ENCODE results near the gene CMTM6. TPM values are rescaled to one million over a fixed set of nuclear protein-coding genes. Genes with fewer than 3 reads are reported as not detected.
"Not testable (repeated sequence)": the region's sequence is repeated elsewhere in the genome, so short reads cannot be mapped to it uniquely, and the experiment has no call there.

CMTM6 gene
- total RNA-seq = 15.4 TPM
- long read RNA-seq, transcript CMTM6-201 (4 exons, 3,863 nt) = major isoform, 33 of 37 reads
- long read RNA-seq, partial matches to known transcripts = 0 of 37 reads
- long read RNA-seq, other reads (novel, unspliced or antisense) = 4 of 37 reads

GRCh38 chr3:32502118-32502945 lies at the start of gene CMTM6:
Gene CMTM6 (minus strand): TSS chr3:32502852. CDS start chr3:32502745, 107 bp downstream.
- intact Hi-C loops (cut with DNase I) = loop anchor here (2.0 kb wide), 1 partner anchor 68 kb away; the partner anchor contains the start of gene DYNC1LI1
- DNase-seq (ENCODE audit: low spot score) = peak; percentile 93

- intact Hi-C loops (cut with DNase I) = no loop called here
- DNase-seq (ENCODE audit: low spot score) = no peak
These were observed 49.4 kb upstream of the CMTM6 start for GRCh38 chr3:32552013-32552412.

- no peak for DNase-seq (ENCODE audit: low spot score)
- intact Hi-C loops (cut with DNase I) = no loop called here
These were observed 48.8 kb upstream of the CMTM6 start for GRCh38 chr3:32551496-32551895.

- intact Hi-C loops (cut with DNase I) = no loop called here
- DNase-seq (ENCODE audit: low spot score) = no peak
These were observed 48.4 kb upstream of the CMTM6 start for GRCh38 chr3:32551087-32551486.

- DNase-seq (ENCODE audit: low spot score) = no peak
- intact Hi-C loops (cut with DNase I) = no loop called here
These were observed 42.7 kb upstream of the CMTM6 start for GRCh38 chr3:32545305-32545704.

- intact Hi-C loops (cut with DNase I) = no loop called here
- DNase-seq (ENCODE audit: low spot score) = no peak
These were observed 42.2 kb upstream of the CMTM6 start for GRCh38 chr3:32544894-32545293.

- intact Hi-C loops (cut with DNase I) = no loop called here
- DNase-seq (ENCODE audit: low spot score) = no peak
These were observed 40.2 kb upstream of the CMTM6 start for GRCh38 chr3:32542807-32543206.

GRCh38 chr3:32540899-32541298 lies 38.2 kb upstream of the CMTM6 start:
- DNase-seq (ENCODE audit: low spot score) = no peak
- intact Hi-C loops (cut with DNase I) = no loop called here

GRCh38 chr3:32532434-32532833 lies 29.8 kb upstream of the CMTM6 start:
- intact Hi-C loops (cut with DNase I) = no loop called here
- no peak for DNase-seq (ENCODE audit: low spot score)

- intact Hi-C loops (cut with DNase I) = no loop called here
These were observed 28.5 kb upstream of the CMTM6 start for GRCh38 chr3:32531010-32531647.

GRCh38 chr3:32525720-32526119 lies 23.1 kb upstream of the CMTM6 start:
- DNase-seq (ENCODE audit: low spot score) = no peak
- intact Hi-C loops (cut with DNase I) = no loop called here

More at GRCh38 chr3:32531010-32531647, 28.5 kb upstream of the CMTM6 start:
- no peak for DNase-seq (ENCODE audit: low spot score)

GRCh38 chr3:32522682-32523081 lies 20.0 kb upstream of the CMTM6 start:
- no peak for DNase-seq (ENCODE audit: low spot score)
- intact Hi-C loops (cut with DNase I) = no loop called here

- intact Hi-C loops (cut with DNase I); DNase-seq (ENCODE audit: low spot score): not testable (repeated sequence)
These were observed 16.3 kb upstream of the CMTM6 start for GRCh38 chr3:32518921-32519320.

- DNase-seq (ENCODE audit: low spot score); intact Hi-C loops (cut with DNase I): not testable (repeated sequence)
These were observed 14.1 kb upstream of the CMTM6 start for GRCh38 chr3:32516751-32517150.

- DNase-seq (ENCODE audit: low spot score) = no peak
- intact Hi-C loops (cut with DNase I) = loop anchor here (2.0 kb wide), 1 partner anchor 154 kb away; no protein-coding TSS in a partner anchor
These were observed 8.4 kb upstream of the CMTM6 start for GRCh38 chr3:32511005-32511404.

GRCh38 chr3:32510075-32510724 lies 7.5 kb upstream of the CMTM6 start:
- peak; percentile 87 for DNase-seq (ENCODE audit: low spot score)
- intact Hi-C loops (cut with DNase I) = loop anchor here (2.0 kb wide), 1 partner anchor 155 kb away; no protein-coding TSS in a partner anchor

- intact Hi-C loops (cut with DNase I) = no loop called here
- no peak for DNase-seq (ENCODE audit: low spot score)
These were observed 6.1 kb upstream of the CMTM6 start for GRCh38 chr3:32508711-32509110.

GRCh38 chr3:32506466-32506865 lies 3.8 kb upstream of the CMTM6 start:
- no peak for DNase-seq (ENCODE audit: low spot score)
- intact Hi-C loops (cut with DNase I) = no loop called here

- intact Hi-C loops (cut with DNase I) = loop anchor here (2.0 kb wide), 1 partner anchor 68 kb away; the partner anchor contains the start of gene DYNC1LI1
- DNase-seq (ENCODE audit: low spot score) = no peak
These were observed 264 bp upstream of the CMTM6 start for GRCh38 chr3:32502946-32503286.

- DNase-seq (ENCODE audit: low spot score) = no peak
- intact Hi-C loops (cut with DNase I) = loop anchor here (2.0 kb wide), 1 partner anchor 69 kb away; the partner anchor contains the start of gene DYNC1LI1
These were observed 902 bp downstream of the CMTM6 start for GRCh38 chr3:32501783-32502117.

All from cardiac septum (tissue), 1 donor.